ENCODE data around the gene ALKBH5. TPM values are rescaled to one million over a fixed set of nuclear protein-coding genes. Genes with fewer than 3 reads are reported as not detected.

The ALKBH5 gene
- polyA plus RNA-seq, 1 donor from 2014 or later = 55.0 TPM

GRCh38 chr17:18248811-18249210 is 65.2 kb downstream of the ALKBH5 start:
- Histone ChIP-seq H3K4me3 (ENCODE audit: low read length) (no peak overlapping the region), H3K9me3 (ENCODE audit: low read length) (no peaks in the 10 kb centered on the region), H3K9ac (ENCODE audit: low read length) (no peak overlapping the region), H3K27me3 (ENCODE audit: insufficient read depth, low read depth, low read length) (no peaks in the 10 kb centered on the region), H3K9me2 (ENCODE audit: insufficient read depth, low read length) (no peaks in the 10 kb centered on the region), H3K36me3 (ENCODE audit: insufficient read depth, low read length) (no peaks in the 10 kb centered on the region), H4K20me1 (ENCODE audit: insufficient read depth) (no peaks in the 10 kb centered on the region), H3K27ac (ENCODE audit: low read length) (no peak overlapping the region), H2AFZ (ENCODE audit: low read depth, low read length) (no peak overlapping the region), H3K4me2 (ENCODE audit: low read length) (no peak overlapping the region), H3F3A (ENCODE audit: insufficient read depth, low read length, poor library complexity, severe bottlenecking) (no peaks in the 10 kb centered on the region), H3K79me2 (replicated peaks; ENCODE audit: insufficient read depth, low read length) (no peaks in the 10 kb centered on the region)
- TF ChIP-seq MXI1 (conservative IDR thresholded peaks at IDR 0.05; ENCODE audit: poor library complexity, severe bottlenecking) (no peak), RAD21 (conservative IDR thresholded peaks at IDR 0.05) (no peak), TAF1 (IDR thresholded peaks at IDR 0.05; ENCODE audit: low read depth) (no peak), SMC3 (conservative IDR thresholded peaks at IDR 0.05; ENCODE audit: poor library complexity) (no peak), POLR2AphosphoS5 (IDR thresholded peaks at IDR 0.05) (no peak), REST (IDR thresholded peaks at IDR 0.05; ENCODE audit: borderline replicate concordance) (no peak), EP300 (conservative IDR thresholded peaks at IDR 0.05; ENCODE audit: poor library complexity, severe bottlenecking) (no peak), CTCF (IDR thresholded peaks at IDR 0.05; ENCODE audit: poor library complexity, severe bottlenecking) (no peak), EZH2 (IDR thresholded peaks at IDR 0.05; ENCODE audit: borderline replicate concordance, insufficient read depth, low read length, poor library complexity, severe bottlenecking) (no peak)

GRCh38 chr17:18250259-18250658 is 66.6 kb downstream of the ALKBH5 start:
- Histone ChIP-seq H4K20me1 (ENCODE audit: insufficient read depth) (no peaks in the 10 kb centered on the region), H3K9me2 (ENCODE audit: insufficient read depth, low read length) (no peaks in the 10 kb centered on the region), H3K36me3 (ENCODE audit: insufficient read depth, low read length) (no peaks in the 10 kb centered on the region), H3K4me2 (ENCODE audit: low read length) (no peak overlapping the region), H3K79me2 (replicated peaks; ENCODE audit: insufficient read depth, low read length) (no peaks in the 10 kb centered on the region), H3F3A (ENCODE audit: insufficient read depth, low read length, poor library complexity, severe bottlenecking) (no peaks in the 10 kb centered on the region), H3K9ac (ENCODE audit: low read length) (no peak overlapping the region), H3K27ac (ENCODE audit: low read length) (no peak overlapping the region), H3K4me3 (ENCODE audit: low read length) (no peak overlapping the region), H2AFZ (ENCODE audit: low read depth, low read length) (no peak overlapping the region), H3K9me3 (ENCODE audit: low read length) (no peaks in the 10 kb centered on the region), H3K27me3 (ENCODE audit: insufficient read depth, low read depth, low read length) (no peaks in the 10 kb centered on the region)
- no peak for TF ChIP-seq SMC3 (conservative IDR thresholded peaks at IDR 0.05; ENCODE audit: poor library complexity)
- TF ChIP-seq CTCF (IDR thresholded peaks at IDR 0.05; ENCODE audit: poor library complexity, severe bottlenecking) = no peak
- no peak for TF ChIP-seq REST (IDR thresholded peaks at IDR 0.05; ENCODE audit: borderline replicate concordance)
- no peak for TF ChIP-seq EZH2 (IDR thresholded peaks at IDR 0.05; ENCODE audit: borderline replicate concordance, insufficient read depth, low read length, poor library complexity, severe bottlenecking)
- TF ChIP-seq TAF1 (IDR thresholded peaks at IDR 0.05; ENCODE audit: low read depth) = no peak
- TF ChIP-seq EP300 (conservative IDR thresholded peaks at IDR 0.05; ENCODE audit: poor library complexity, severe bottlenecking) = no peak
- TF ChIP-seq RAD21 (conservative IDR thresholded peaks at IDR 0.05) = no peak
- TF ChIP-seq POLR2AphosphoS5 (IDR thresholded peaks at IDR 0.05) = no peak
- no peak for TF ChIP-seq MXI1 (conservative IDR thresholded peaks at IDR 0.05; ENCODE audit: poor library complexity, severe bottlenecking)

Measured in neural cell (in vitro differentiated cells).